Glutamatergic neuron (in vitro differentiated cells): ENCODE data around the gene LILRB5. TPM values are rescaled to one million over a fixed set of nuclear protein-coding genes. Genes with fewer than 3 reads are reported as not detected.

ENCODE experiments used
- DNase-seq: peaks from one replicate; pipeline ENCODE4 v3.0.0; 2022
- H3K27ac Mint-ChIP-seq: one replicate; pipeline ENCODE4 v1.8.0; 2020; ENCODE audit warnings: mild to moderate bottlenecking, mixed read lengths, inconsistent platforms; ENCODE audit not compliant: unreplicated experiment
- H3K27me3 Mint-ChIP-seq: one replicate; pipeline ENCODE4 v1.8.0; 2020; ENCODE audit warnings: mild to moderate bottlenecking, moderate library complexity, mixed read lengths, inconsistent platforms; ENCODE audit not compliant: unreplicated experiment
- H3K36me3 Mint-ChIP-seq: one replicate; pipeline ENCODE4 v1.8.0; 2020; ENCODE audit warnings: mild to moderate bottlenecking, mixed read lengths, inconsistent platforms; ENCODE audit not compliant: unreplicated experiment
- H3K4me1 Mint-ChIP-seq: one replicate; pipeline ENCODE4 v1.8.0; 2020; ENCODE audit warnings: mild to moderate bottlenecking, low read depth, mixed read lengths, inconsistent platforms; ENCODE audit not compliant: unreplicated experiment
- H3K4me3 Mint-ChIP-seq: one replicate; pipeline ENCODE4 v1.8.0; 2020; ENCODE audit warnings: mild to moderate bottlenecking, mixed read lengths, inconsistent platforms; ENCODE audit not compliant: unreplicated experiment
- H3K9me3 Mint-ChIP-seq: one replicate; pipeline ENCODE4 v1.8.0; 2020; ENCODE audit warnings: mild to moderate bottlenecking, moderate library complexity, mixed read lengths, inconsistent platforms; ENCODE audit not compliant: unreplicated experiment
- total RNA-seq: library from RNA; stranded (reverse); fragmentation: NEBNext Ultra II Directional; extraction: Animal tissue kit (Norgen Biotek cat#: 25700); gene quantifications from one replicate; pipeline ENCODE4 v1.2.1, GENCODE V29; 2021; ENCODE audit not compliant: unreplicated experiment
- TF ChIP-seq, protein P1 (sequence below): fragments of 200-600 bp; sonication (generic); IDR thresholded peaks from one replicate; pipeline ENCODE4 v1.5.0; 2021; ENCODE audit not compliant: partially characterized antibody, unreplicated experiment

Gene LILRB5
- total RNA-seq, 1 donor from 2014 or later: 0.17 TPM

DNA sequence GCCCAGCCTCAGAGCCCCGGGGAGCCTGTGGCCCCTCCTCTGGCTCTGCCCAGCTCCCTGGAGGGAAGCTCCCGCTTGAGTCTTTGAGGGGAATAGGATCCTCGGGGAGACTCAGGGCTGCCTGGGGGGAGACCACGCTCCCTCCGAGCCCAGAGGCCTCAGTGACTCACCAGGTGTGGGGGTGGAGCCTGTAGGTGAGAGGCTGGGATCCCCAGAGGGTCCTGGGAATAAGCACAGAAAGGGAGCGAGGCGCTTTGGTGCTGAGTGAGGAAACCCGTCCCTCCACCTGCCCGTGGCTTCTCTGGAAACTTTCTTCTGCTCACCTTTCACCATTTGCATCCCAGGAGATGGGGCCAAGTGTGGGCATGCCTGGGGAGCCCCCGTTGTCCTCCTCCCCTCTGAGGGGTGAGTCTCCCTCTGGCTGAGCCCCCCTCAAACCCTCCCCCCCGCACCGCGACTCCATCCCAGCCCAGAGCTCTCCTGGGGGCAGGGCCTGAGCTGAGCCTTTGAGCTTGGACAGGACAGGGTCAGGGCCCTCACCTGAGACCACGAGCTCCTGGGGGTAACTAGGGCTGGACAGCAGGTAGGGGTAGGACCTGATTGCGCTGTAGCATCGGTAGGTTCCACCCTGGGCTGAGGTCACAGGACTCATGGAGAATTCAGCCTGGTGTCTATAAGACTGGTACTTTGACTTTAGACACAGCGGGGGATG is 2.7 kb downstream of the LILRB5 start:
- peaks cover 8% of the 10 kb centered on the region for H3K27me3 Mint-ChIP-seq
- peaks cover 5% of the 10 kb centered on the region for H3K9me3 Mint-ChIP-seq
- H3K4me3 Mint-ChIP-seq: no peak overlapping the region
- no peak for DNase-seq
- TF ChIP-seq, protein P1, sequence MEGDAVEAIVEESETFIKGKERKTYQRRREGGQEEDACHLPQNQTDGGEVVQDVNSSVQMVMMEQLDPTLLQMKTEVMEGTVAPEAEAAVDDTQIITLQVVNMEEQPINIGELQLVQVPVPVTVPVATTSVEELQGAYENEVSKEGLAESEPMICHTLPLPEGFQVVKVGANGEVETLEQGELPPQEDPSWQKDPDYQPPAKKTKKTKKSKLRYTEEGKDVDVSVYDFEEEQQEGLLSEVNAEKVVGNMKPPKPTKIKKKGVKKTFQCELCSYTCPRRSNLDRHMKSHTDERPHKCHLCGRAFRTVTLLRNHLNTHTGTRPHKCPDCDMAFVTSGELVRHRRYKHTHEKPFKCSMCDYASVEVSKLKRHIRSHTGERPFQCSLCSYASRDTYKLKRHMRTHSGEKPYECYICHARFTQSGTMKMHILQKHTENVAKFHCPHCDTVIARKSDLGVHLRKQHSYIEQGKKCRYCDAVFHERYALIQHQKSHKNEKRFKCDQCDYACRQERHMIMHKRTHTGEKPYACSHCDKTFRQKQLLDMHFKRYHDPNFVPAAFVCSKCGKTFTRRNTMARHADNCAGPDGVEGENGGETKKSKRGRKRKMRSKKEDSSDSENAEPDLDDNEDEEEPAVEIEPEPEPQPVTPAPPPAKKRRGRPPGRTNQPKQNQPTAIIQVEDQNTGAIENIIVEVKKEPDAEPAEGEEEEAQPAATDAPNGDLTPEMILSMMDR: no peak
- H3K4me1 Mint-ChIP-seq: peaks cover 10% of the 10 kb centered on the region
- no peaks in the 10 kb centered on the region for H3K36me3 Mint-ChIP-seq
- no peak overlapping the region for H3K27ac Mint-ChIP-seq

DNA sequence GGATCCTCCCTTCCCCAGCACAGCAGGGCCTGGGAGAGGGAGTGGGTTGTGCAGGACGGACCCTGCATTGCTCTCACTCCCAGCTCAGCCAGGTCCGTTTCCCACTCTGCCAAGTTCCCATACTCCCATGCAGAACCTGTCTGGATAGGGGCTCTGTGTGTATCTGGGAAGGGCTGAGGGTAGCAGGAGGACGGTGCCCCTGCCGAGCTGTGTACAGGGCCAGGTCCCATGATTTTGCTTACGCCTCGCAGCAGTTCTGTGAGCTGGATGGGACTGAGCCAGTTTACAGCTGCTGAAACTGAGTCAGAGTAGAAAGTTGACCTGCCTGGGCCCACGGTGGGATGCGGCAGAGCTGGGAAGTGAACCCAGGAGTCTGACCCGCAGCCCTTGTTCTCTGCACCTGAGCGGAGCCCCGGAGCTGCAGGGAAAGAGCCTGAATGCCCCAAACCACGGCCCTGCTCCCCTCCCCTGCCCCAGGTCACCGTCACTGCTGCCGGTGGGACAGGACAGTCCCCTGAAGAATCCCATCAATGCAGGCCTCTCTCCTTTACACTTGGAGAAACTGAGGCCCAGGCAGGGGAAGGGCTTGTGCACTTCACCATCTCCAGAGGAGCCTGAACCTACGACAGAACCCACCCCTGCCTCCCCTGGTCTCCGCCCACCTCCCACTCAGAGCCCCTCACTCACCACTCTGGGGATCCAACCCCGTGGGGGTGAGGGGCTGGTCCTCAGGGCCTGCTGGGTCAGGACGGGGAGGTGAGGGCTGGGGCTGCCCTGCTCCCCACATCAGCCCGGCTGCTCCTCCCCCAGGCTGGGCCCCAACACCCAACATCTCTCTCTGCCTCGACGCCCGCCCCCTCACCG is 3.5 kb downstream of the LILRB5 start:
- H3K27ac Mint-ChIP-seq: no peak overlapping the region
- no peaks in the 10 kb centered on the region for H3K36me3 Mint-ChIP-seq
- DNase-seq: no peak
- peaks cover 8% of the 10 kb centered on the region for H3K27me3 Mint-ChIP-seq
- TF ChIP-seq, protein P1: no peak
- H3K9me3 Mint-ChIP-seq: peaks cover 5% of the 10 kb centered on the region
- H3K4me1 Mint-ChIP-seq: peaks cover 10% of the 10 kb centered on the region
- H3K4me3 Mint-ChIP-seq: no peak overlapping the region

DNA sequence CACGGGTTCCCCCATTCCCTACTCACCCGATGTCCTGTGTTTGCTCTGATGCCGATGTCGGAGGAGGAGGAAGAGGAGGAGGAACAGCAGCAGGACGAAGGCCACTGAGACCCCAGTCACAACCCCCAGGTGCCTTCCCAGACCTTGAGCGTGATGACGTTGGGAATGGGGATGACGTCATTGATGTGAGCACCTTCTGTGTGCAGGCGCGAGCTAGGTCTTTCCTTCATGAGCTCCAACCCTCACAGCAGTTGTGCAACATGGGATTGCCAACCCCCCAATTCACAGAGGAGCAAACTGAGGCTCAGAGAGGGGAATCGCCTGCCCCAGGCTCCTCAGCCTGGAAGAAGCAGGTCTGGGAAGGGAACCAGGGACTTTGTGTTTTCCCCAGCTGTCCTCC is 4.2 kb downstream of the LILRB5 start:
- Mint-ChIP-seq H3K9me3 (peaks cover 5% of the 10 kb centered on the region), H3K4me1 (peaks cover 11% of the 10 kb centered on the region), H3K4me3 (peak overlapping the region; percentile 52), H3K36me3 (no peaks in the 10 kb centered on the region), H3K27ac (no peak overlapping the region), H3K27me3 (peaks cover 9% of the 10 kb centered on the region)
- TF ChIP-seq, protein P1: no peak
- no peak for DNase-seq

DNA sequence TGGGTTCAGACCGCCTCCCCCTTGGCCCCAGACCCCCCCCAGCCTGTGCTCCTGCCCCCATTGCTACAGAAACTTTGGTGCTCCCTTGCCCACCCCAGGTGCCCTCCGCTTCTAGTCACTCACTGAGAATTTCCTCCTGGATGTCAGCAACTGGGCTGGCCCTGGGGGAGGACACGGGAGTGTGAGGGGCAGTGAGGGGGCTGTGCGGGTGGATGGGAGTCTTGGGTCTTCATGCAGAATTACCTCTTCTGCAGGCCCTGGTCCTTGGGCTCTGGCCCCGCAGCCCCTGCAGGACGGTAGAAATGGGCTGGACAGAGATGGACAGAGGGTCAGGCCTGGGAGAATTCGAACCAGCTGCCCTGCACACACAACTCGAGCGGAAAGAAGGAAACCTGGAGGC is 4.8 kb downstream of the LILRB5 start:
- H3K9me3 Mint-ChIP-seq: peaks cover 5% of the 10 kb centered on the region
- peaks cover 14% of the 10 kb centered on the region for H3K4me1 Mint-ChIP-seq
- DNase-seq: no peak
- TF ChIP-seq, protein P1: no peak
- H3K27ac Mint-ChIP-seq: no peak overlapping the region
- peaks cover 9% of the 10 kb centered on the region for H3K27me3 Mint-ChIP-seq
- H3K36me3 Mint-ChIP-seq: no peaks in the 10 kb centered on the region
- no peak overlapping the region for H3K4me3 Mint-ChIP-seq
